GM21576 (cell line): Measurements from ENCODE around the gene JMJD4.

Source experiments
- ATAC-seq: cut with Tn5 transposase; IDR thresholded peaks from one replicate; pipeline ENCODE4 v1.9.1; 2021; ENCODE audit warnings: mild to moderate bottlenecking, moderate library complexity; ENCODE audit not compliant: unreplicated experiment

JMJD4 gene

DNA sequence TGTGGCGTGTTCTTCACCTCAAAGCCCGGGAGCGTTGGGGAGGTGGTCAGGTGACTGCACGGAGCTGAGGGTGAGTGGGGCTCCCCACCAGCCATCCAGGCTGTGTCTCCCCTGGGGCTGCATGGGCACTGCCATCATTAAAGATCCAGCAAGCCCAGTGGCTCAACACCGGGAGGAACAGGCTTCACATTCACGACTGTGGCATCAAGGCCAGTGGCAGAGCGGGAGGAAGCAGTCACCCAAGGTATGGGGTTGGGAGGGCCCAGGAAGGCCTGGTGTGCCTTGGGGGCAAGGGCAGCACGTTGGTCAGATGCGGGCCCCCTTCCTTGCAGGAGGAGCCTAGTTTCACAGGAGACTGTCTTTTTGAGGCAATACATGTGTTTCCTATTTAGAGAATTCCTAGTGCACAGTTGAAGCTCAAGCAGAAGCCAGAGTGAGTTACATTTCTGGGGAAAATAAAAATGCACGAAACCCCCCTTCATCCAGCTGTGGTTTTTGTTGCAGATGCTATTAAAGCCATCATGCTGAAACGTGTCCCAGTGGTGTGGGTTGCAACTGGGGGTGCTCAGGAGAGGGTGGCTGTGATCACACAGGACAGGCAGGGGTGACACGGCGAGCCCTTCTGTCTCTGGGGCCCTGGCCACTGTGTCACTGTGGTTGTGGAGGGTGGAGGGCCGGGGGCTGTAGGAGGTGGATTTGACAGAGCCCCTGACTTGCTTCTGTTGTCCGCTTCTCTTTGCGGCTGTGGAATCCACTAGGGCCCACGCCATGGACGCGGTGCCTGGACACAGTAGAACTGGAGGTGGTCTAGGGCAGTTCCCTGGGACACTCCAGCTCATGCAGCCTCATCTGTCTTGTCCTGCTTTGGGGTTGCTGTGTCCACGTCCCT is 34.2 kb upstream of the JMJD4 start:
- ATAC-seq: no peak

DNA sequence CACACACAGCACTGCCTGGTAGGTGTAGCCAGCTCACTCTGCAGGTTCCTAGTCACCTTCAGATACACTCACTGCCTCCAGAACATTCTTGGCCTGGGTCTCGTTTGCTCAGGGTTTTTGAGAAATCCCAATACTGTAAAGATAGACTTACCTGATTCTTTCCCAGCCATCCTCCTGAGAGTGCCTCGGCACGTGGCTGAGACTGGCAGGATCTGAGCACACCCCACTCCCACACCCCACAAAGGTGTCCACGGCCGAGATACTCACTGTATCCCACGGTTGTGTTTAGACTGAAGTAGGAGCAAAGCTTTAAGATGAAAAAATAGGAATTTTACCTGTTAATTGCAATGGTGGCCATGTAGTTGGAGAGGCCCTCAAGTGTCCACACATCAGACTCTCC is 33.5 kb upstream of the JMJD4 start:
- no peak for ATAC-seq

GRCh38 chr1:227768125-227768439 is 33.0 kb upstream of the JMJD4 start:
- ATAC-seq: no peak

DNA sequence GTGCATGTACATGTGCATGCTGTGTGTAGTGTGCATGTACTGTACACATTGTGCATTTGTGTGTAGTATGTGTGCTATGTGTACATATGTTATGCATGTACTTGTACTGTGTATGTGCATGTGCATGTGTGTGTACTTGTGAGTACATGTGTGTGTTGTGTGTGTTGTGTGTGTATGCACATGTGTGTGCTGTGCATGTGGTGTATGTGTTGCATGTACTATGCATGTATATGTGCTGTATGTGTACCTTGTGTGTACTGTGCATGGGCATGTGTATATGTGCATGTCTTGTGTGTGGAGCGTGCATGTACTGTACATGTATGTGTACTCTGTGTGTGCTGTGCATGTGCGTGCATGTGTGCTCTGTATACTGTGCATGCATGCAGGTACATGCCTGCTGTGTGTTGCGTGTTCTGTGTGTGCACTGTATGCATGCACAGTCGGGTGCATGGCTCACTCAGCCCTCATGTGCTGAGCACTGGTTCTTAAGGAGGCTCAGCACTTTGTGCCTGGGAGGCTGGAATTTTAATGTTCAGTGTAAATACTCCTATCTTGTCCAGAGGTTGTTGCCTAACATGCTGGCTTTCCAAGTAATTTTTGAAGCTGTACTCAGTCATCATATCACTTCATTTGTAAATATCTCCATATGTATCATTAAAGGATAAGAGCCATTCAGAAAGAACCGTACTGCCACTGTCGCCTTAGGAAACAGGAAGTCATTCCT is 32.5 kb upstream of the JMJD4 start:
- no peak for ATAC-seq

- ATAC-seq: no peak
These were observed 31.7 kb upstream of the JMJD4 start for GRCh38 chr1:227766653-227767277.

DNA sequence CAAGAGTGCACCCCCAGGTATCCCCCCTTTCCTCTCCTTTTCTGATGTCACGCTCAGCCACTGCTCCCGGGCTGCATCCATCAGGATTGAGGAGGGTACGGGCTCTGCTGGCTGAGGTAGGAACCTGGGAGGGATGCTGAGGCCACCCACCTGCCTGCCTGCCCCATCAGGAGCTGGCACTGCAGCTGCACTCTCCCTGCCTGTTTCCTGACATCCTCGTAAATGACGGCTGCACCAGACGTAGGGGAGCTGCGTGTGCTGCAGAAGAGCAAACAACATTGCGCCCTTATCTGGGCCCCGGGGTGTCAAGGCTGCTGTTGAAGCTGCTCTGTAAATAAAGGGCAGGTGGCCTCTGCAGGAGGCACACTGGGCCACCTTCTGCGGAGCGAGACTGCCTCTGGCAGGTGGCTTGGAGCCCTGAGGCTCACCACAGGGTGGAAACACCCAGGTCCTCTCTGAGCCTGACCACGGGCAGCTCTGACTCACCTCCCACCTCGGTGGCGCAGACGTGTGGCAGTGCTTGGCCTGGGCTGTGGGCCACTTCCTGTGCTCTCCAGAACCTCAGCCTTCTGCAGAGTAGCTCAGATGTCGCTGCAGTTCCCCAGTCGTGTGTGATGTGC is 31.0 kb upstream of the JMJD4 start:
- no peak for ATAC-seq

DNA sequence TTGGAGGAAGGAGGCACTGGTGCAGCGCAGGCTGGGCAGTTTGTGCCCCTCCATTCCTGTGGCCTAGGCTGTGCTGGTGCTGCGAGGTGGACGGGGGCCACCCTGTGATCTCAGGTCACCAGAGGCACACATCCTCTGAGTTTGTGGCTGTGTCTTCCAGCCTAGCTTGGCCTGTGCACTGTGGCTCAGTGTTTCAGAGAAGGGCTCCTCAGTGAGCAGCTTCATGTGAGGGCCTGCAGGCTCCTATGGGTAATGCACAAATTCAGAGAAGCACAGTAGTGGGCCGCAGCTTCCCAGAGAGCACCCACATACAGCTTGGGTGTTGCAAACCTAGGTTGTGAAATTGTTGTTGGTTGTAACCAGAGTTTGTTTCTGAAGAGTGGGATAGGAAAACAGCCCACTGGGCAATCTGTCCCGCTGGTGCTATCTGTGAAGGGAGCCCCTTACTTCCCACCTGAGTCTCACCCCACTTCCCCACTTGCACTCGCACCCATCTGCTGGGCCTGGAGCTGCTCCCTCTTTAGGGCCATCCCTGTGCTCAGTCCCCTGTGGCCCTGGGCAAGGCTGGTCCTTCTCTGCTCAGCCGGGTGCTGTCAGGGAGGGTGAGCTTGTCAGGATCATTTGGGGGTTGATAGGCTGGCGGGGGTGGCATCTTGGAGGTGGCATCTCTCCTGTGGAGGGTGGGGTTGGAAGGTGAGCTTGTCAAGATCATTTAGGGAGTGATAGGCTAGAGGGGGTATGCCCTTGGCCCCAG is 30.3 kb upstream of the JMJD4 start:
- ATAC-seq: no peak

- no peak for ATAC-seq
These were observed 28.9 kb upstream of the JMJD4 start for GRCh38 chr1:227764019-227764391.

DNA sequence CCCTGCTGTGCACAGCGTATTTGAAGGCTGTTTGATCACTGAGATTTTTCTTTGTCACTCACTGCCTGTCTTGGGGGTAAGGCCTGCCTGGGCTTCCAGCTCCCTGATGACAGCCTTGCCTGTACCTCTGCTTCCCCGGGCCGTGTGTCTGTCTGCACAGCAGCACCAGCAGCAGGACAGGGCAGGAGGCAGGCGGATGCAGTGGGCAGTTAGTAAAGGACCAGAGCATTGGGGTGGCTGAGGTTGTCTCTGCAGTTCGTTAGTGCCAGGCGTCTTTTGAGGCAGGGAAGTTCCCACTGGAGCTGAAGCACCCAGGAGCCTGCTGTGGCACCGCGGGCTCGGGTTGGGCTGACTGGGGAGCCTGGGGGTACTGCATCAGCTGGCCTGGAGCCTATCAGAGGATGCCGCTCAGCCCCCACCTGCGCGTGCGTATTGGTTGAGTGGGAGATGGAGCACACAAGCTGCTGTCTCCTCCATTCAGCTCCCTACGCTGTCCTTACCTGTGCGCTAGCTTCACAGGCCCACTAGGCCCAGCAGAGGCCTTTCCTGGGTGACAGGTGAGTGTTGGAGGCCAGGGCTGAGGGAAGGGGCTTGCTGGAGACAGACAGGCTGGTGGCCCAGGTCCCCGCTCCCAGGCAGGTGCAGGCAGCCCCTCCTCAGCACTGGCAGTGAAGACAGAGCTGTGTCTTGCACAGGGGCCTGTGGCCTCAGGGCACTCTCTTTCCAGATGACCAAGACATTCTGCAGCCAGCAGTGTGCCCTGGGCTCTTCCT is 28.3 kb upstream of the JMJD4 start:
- no peak for ATAC-seq

DNA sequence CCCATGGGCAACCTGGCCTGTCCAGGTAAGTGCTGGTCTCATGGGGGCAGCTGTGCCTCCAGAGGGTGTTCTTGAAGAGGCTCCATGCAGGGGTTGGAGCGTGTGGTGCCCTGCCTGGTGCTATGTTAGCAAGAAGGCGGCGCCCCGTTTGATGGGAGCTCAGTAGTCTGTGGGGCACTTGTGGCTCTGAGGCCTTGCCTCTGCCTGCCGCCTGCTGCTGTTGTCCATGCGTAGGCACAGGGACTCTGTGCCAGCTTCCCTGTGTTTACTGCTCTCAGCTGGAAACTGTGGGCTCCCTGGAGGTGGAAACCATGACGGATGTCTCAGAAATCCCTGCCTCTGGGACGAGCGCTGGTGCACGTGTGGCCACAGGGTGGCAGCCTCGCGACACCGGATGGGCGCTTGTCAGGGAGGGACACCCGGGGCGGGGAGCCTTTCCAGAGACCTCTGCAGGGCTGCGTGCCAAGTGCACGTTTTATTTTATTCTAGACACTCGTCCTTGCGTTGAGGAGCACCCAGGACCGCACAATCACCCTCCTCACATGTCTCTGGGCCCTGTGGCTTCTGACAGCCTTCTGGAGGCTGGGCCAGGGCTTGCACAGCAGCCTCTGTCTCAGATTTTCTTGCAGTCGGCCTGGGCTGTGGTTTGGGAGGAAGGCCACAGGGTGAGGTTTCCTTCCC is 27.3 kb upstream of the JMJD4 start:
- peak; percentile 72 for ATAC-seq

DNA sequence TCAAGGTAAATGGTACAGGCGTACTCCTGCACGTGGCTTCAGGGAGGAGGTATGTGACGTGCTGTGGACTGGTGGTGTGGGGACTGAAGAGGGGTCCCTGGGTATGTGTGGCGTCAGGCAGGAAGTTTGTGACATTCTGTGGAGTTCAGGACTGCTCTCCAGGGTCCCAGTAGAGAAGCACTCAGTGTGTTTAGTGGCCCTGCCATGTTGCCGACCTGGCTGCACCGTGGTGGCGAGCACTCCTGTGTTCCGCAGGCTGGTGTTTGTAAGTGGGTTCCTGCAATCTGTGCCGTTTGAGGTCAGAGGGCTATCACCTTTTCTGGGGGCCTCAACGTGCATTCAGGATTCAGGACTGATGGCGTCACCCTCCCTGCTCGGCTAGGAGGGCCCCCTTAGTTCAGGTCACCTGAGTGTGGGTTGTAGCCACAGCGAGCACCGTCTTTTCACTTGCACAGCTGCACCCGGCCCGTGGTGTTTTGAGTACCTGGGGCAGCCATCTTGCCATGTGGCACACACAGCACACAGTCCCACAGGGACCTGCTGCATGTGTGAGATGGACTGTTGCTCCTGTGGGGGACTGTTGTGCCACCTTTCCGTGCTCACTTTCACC is 26.6 kb upstream of the JMJD4 start:
- no peak for ATAC-seq

- no peak for ATAC-seq
These were observed 25.3 kb upstream of the JMJD4 start for GRCh38 chr1:227760377-227760776.

GRCh38 chr1:227759341-227760300 is 24.5 kb upstream of the JMJD4 start:
- no peak for ATAC-seq

- ATAC-seq: peak; percentile 49
These were observed 23.3 kb upstream of the JMJD4 start for GRCh38 chr1:227758366-227758765.

GRCh38 chr1:227757781-227758180 is 22.7 kb upstream of the JMJD4 start:
- no peak for ATAC-seq

DNA sequence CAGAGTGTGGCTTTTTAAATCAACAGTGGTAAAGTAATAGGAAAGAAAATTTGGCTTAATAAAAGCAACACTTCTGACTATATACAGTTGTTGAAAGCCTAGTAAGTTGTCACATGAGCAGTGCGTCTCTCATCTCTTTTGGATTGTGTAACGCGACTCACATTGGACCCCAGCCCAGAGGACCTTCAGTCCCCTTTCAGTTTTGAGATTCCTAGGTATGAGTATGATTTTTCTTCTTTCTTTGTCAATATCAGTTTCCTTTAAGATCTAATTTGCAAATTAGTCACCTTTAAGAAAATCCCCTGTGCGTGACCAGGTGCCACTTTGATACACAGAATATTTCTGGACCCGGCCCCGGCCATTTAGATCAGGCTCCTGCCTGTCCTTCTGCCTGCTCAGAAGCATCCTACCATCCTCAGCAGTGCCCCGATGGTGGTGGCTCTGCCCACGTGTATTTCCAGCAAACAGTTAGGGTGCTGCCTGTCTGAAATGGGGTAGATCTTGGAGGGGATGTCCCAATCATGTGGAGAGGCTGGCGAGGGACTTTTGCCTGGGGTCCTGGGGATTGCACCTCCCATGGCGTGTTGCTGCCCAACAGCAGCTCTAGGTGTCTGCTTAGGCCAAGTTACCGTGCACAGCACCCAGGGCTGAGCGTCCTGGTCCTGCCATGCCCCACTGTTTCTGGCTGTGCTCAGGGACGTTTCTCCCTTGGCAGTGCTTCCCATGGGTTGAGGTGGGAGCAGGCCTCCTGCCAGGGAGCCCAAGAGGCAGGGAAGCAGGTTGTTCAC is 21.3 kb upstream of the JMJD4 start:
- no peak for ATAC-seq

DNA sequence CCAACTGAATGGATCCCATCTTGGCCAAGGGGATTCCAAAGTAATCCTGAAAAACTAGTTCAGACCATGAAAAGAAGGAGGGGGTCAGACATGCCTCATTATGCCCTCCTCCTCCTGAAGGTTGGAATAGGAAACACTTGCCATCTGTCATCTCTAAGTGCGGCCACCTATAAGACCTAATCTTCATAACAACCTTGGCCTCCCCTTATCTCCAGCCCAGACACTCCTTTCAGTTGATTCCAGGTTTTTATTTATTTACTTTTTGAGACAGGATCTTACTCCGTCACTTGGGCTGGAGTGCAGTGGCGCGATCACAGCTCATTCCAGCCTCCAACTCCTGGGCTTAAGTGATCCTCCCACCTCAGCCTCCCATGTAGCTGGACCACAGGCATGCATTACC is 19.9 kb upstream of the JMJD4 start:
- no peak for ATAC-seq
